GM21447 (cell line): ENCODE data around the gene ZEB2.

Experiments
- ATAC-seq: cut with Tn5 transposase; IDR thresholded peaks from one replicate; pipeline ENCODE4 v1.9.1; 2021; ENCODE audit not compliant: unreplicated experiment

The ZEB2 gene

GRCh38 chr2:144496977-144497598 is 22.8 kb downstream of the ZEB2 start:
- no peak for ATAC-seq

- no peak for ATAC-seq
Observed at GRCh38 chr2:144496092-144496976, 23.6 kb downstream of the ZEB2 start.

- no peak for ATAC-seq
Observed at GRCh38 chr2:144495227-144496091, 24.5 kb downstream of the ZEB2 start.

- no peak for ATAC-seq
Observed at GRCh38 chr2:144493027-144493809, 26.7 kb downstream of the ZEB2 start.

- ATAC-seq, result no peak
Observed at GRCh38 chr2:144490857-144491256, 29.1 kb downstream of the ZEB2 start.

GRCh38 chr2:144490017-144490416 is 29.9 kb downstream of the ZEB2 start:
- no peak for ATAC-seq

- ATAC-seq, result no peak
Observed at GRCh38 chr2:144489315-144489916, 30.5 kb downstream of the ZEB2 start.

GRCh38 chr2:144484201-144484948 is 35.5 kb downstream of the ZEB2 start:
- no peak for ATAC-seq

- ATAC-seq, result no peak
Observed at GRCh38 chr2:144481666-144482065, 38.3 kb downstream of the ZEB2 start.

GRCh38 chr2:144481109-144481508 is 38.8 kb downstream of the ZEB2 start:
- no peak for ATAC-seq

GRCh38 chr2:144480285-144480684 is 39.6 kb downstream of the ZEB2 start:
- ATAC-seq, result no peak

- no peak for ATAC-seq
Observed at GRCh38 chr2:144479659-144480058, 40.3 kb downstream of the ZEB2 start.

GRCh38 chr2:144479138-144479537 is 40.8 kb downstream of the ZEB2 start:
- no peak for ATAC-seq

- ATAC-seq, result no peak
Observed at GRCh38 chr2:144477957-144478311, 42.0 kb downstream of the ZEB2 start.

- no peak for ATAC-seq
Observed at GRCh38 chr2:144477281-144477956, 42.5 kb downstream of the ZEB2 start.

GRCh38 chr2:144476682-144477081 is 43.2 kb downstream of the ZEB2 start:
- ATAC-seq, result no peak

GRCh38 chr2:144475569-144476275 is 44.2 kb downstream of the ZEB2 start:
- no peak for ATAC-seq

GRCh38 chr2:144475044-144475443 is 44.9 kb downstream of the ZEB2 start:
- ATAC-seq, result no peak
